ENCODE results near the gene GRHL3.

The GRHL3 gene

DNA sequence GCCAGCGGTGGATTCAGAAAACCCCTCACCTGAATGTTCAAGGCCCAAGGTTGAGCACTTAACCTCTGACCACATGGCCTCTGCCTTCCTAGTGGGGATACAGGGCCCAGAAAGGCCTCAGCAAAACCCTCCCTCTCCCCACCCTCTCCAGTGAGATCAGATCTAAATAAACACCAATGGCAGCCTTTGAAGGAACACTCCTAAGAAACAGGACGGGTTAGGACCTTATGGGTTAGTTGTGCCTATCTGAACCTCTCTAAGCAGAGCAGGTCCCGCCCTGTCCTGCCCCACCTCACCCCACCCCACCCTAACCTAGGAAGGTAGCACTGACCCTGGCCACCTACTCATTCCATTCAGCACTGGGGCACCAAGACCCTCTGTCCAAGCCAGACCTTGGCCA, 7.9 kb upstream of the GRHL3 start:
- ChIA-PET CTCF (interaction anchor here (0.6 to 3.0 kb wide), 2 partner anchors 109 to 1732 kb away, joined by 5 to 11 read pairs; no protein-coding TSS in a partner anchor), POLR2A (ENCODE audit: low non-redundant PET) (no interaction called here)
- DNase-seq (ENCODE audit: low spot score), result no peak
- TF ChIP-seq, protein P1, sequence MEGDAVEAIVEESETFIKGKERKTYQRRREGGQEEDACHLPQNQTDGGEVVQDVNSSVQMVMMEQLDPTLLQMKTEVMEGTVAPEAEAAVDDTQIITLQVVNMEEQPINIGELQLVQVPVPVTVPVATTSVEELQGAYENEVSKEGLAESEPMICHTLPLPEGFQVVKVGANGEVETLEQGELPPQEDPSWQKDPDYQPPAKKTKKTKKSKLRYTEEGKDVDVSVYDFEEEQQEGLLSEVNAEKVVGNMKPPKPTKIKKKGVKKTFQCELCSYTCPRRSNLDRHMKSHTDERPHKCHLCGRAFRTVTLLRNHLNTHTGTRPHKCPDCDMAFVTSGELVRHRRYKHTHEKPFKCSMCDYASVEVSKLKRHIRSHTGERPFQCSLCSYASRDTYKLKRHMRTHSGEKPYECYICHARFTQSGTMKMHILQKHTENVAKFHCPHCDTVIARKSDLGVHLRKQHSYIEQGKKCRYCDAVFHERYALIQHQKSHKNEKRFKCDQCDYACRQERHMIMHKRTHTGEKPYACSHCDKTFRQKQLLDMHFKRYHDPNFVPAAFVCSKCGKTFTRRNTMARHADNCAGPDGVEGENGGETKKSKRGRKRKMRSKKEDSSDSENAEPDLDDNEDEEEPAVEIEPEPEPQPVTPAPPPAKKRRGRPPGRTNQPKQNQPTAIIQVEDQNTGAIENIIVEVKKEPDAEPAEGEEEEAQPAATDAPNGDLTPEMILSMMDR (conservative IDR thresholded peaks at IDR 0.05; ENCODE audit: low read depth), result no peak
- H3K27ac ChIP-seq, result peak overlapping the region; percentile 11; the same call in 1 of the 2 replicates

DNA sequence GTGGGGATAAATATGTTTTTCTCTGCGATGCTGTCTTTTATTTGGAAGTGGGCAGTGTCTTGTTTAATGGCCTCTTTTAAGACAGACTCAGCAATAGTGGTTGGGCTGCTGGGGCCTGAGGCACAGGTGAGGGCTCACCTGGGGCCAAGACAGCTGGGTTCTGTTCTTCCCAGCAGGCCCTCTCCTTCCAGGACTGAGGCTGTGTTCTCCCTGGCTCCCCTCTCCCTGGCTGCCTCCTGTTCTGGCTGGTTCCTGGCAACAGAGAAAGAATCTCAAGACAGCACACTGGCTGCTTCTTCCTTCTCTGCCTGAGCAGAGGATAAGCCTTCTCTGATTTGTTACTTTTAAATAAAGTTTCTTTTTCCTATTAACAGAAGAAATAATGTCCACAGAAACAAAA, 7.4 kb upstream of the GRHL3 start:
- ChIA-PET POLR2A (ENCODE audit: low non-redundant PET) (no interaction called here), CTCF (interaction anchor here (0.6 to 3.0 kb wide), 2 partner anchors 110 to 1732 kb away, joined by 5 to 11 read pairs; no protein-coding TSS in a partner anchor)
- TF ChIP-seq, protein P1 (conservative IDR thresholded peaks at IDR 0.05; ENCODE audit: low read depth), result no peak
- peak overlapping the region; percentile 11; the same call in 1 of the 2 replicates for H3K27ac ChIP-seq
- no peak for DNase-seq (ENCODE audit: low spot score)

DNA sequence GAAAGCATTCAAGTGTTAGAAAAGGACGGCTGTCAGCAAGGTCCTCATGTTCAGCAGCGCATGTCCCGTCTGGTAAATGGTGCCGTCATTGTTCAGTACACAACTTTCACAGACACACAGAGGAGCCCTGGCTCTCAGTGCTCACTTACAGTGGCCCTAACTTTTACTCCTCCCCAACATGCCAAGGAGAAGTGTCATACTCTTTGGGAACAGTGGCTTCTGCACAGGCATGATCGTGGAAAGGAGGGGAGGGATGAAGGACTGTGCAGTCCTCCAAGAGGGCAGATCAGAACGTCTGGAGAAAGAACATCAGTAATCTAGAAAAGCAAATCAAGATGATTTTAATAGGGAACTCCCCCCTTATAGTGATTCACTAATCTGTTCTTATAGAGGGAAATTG, 3.8 kb upstream of the GRHL3 start:
- ChIA-PET POLR2A (ENCODE audit: low non-redundant PET) (no interaction called here), CTCF (no interaction called here)
- no peak overlapping the region for H3K27ac ChIP-seq
- DNase-seq (ENCODE audit: low spot score), result no peak
- TF ChIP-seq, protein P1 (conservative IDR thresholded peaks at IDR 0.05; ENCODE audit: low read depth), result no peak

DNA sequence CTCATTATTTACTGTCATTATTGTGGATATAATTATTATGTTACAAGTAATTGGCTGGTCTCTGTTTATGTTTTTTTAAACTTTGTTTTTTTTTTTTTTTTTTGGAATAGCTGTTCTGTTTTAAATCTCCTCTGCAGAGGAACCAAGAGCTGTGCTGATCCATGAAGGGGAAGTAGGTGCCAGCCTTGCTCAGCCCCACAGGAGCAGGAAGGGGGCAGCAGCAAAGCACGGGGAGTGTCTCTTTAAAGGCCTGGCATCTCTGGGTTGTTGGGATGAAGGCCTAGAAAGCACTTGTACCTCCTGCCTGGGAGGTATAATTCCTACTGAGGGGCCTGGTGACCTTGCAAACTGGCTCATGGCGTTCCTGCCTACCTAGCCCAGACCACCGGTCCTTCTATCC, 2.5 kb upstream of the GRHL3 start:
- TF ChIP-seq, protein P1 (conservative IDR thresholded peaks at IDR 0.05; ENCODE audit: low read depth), result no peak
- H3K27ac ChIP-seq, result peak overlapping the region; percentile 86
- ChIA-PET CTCF (interaction anchor here (0.5 to 1.0 kb wide), 4 partner anchors 19 to 303 kb away, joined by 3 to 4 read pairs (median 3); no protein-coding TSS in a partner anchor), POLR2A (ENCODE audit: low non-redundant PET) (interaction anchor here (0.6 kb wide), 1 partner anchor 115 kb away, joined by 3 read pairs; no protein-coding TSS in a partner anchor)
- DNase-seq (ENCODE audit: low spot score), result no peak

DNA sequence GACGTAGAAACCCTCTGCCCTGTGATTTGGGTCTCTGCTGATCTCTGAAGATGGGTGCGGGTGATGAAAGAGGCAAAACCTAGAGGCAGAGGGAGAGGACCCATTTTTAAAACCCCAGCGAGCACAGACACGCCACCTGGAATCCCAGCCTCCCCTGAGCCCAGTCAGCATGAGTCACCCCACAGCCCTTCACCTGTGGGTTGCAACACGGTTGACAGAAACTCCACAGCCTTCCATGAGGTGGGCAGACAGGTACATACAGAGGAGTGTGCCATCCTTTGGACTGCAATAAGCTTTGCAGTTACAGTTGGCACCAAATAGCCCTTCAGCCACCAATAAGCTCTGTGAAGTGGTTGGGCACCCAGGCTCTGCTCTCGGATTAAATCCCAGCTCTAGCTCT, 2.1 kb upstream of the GRHL3 start:
- ChIA-PET CTCF (interaction anchor here (0.5 to 1.4 kb wide), 6 partner anchors 20 to 303 kb away, joined by 3 to 11 read pairs (median 4); no protein-coding TSS in a partner anchor), POLR2A (ENCODE audit: low non-redundant PET) (interaction anchor here (0.6 kb wide), 1 partner anchor 115 kb away, joined by 3 read pairs; no protein-coding TSS in a partner anchor)
- DNase-seq (ENCODE audit: low spot score), result peak; percentile 95
- TF ChIP-seq, protein P1 (conservative IDR thresholded peaks at IDR 0.05; ENCODE audit: low read depth), result no peak
- H3K27ac ChIP-seq, result peak overlapping the region; percentile 86

DNA sequence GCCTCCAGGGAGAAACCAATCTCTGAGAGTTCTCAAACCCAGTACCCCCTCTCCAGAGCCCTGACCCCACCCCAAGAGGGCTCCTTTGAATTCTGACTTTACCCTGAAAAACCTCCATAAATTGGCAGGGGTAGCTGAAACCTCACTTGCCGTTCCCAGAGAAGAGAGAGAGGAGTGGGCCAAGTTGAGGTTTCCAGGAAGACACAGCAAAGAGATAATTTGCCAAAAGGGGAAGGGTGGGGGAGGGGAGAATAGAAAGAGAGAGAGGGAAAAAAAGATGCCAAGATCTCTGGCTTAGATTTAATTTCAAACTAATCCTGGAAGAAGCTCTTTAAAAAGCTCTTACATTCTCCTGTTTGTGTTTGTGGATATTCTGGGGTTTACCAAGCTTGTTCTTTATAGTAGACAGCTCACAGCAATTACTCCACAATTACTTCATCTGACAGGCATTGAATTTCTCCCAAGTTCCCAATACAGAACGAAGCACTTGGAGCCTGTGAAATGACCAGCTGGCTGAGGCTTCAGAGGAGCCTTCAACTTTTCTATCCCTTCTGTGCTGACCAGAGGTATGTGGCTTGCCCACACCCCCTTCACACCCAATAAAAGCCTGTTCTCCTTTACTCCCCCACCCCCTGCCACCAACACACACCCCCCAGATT, 1.1 kb upstream of the GRHL3 start:
- CTCF ChIA-PET, result interaction anchor here (1.0 to 1.8 kb wide), 3 partner anchors 23 to 116 kb away, joined by 3 to 11 read pairs (median 7); no protein-coding TSS in a partner anchor
- DNase-seq (ENCODE audit: low spot score), result no peak
- POLR2A ChIA-PET (ENCODE audit: low non-redundant PET), result interaction anchor here (0.6 kb wide), 1 partner anchor 158 kb away, joined by 3 read pairs; no protein-coding TSS in a partner anchor
- TF ChIP-seq, protein P1 (conservative IDR thresholded peaks at IDR 0.05; ENCODE audit: low read depth), result no peak
- H3K27ac ChIP-seq, result peak overlapping the region; percentile 86

All from RWPE1 (cell line).